Aorta (tissue), 5 donors: Measurements from ENCODE around the gene FAHD2B. TPM values are rescaled to one million over a fixed set of nuclear protein-coding genes. Genes with fewer than 3 reads are reported as not detected.
"Not testable (repeated sequence)": the region's sequence is repeated elsewhere in the genome, so short reads cannot be mapped to it uniquely, and the experiment has no call there.

ENCODE experiments used
- ATAC-seq: fragments of 200-7000 bp; cut with Tn5 transposase; one replicate; pipeline ENCODE4 v1.9.1; 2022; ENCODE audit warnings: moderate library complexity; ENCODE audit not compliant: low FRiP score
- DNase-seq, 2 donors: peaks; one replicate each; pipeline ENCODE4 v3.0.0-alpha.2; 2020
- H3K27ac ChIP-seq, 2 donors: one replicate each; pipeline ENCODE4 v1.5.1; 2013; ENCODE audit warnings: low read length in 2 of 2, mild to moderate bottlenecking in 2 of 2, moderate library complexity in 2 of 2, control low read depth in 1 of 2, inconsistent platforms in 1 of 2, low read depth in 1 of 2
- H3K27me3 ChIP-seq, 2 donors: one replicate each; pipeline ENCODE4 v1.6.1; 2013; ENCODE audit warnings: control low read depth in 1 of 2, low read length in 1 of 2, mild to moderate bottlenecking in 1 of 2, moderate library complexity in 1 of 2; ENCODE audit not compliant: insufficient read depth in 2 of 2, control insufficient read depth in 1 of 2
- H3K36me3 ChIP-seq, 2 donors: one replicate each; pipeline ENCODE4 v1.6.1; 2013; ENCODE audit warnings: control low read depth in 1 of 2, low read length in 1 of 2, mild to moderate bottlenecking in 1 of 2; ENCODE audit not compliant: insufficient read depth in 2 of 2, control insufficient read depth in 1 of 2
- H3K4me1 ChIP-seq, 2 donors: one replicate each; pipeline ENCODE4 v1.6.1; 2013; ENCODE audit warnings: low read length in 2 of 2, control low read depth in 1 of 2, mild to moderate bottlenecking in 1 of 2, moderate library complexity in 1 of 2; ENCODE audit not compliant: insufficient read depth in 2 of 2, control insufficient read depth in 1 of 2
- H3K4me3 ChIP-seq, 2 donors: one replicate each; pipeline ENCODE4 v1.5.1; 2013; ENCODE audit warnings: low read length in 2 of 2, control low read depth in 1 of 2, mild to moderate bottlenecking in 1 of 2
- H3K9me3 ChIP-seq: one replicate; pipeline ENCODE4 v1.6.1; 2013; ENCODE audit warnings: mild to moderate bottlenecking, low read length; ENCODE audit not compliant: control insufficient read depth
- WGBS, 2 donors: extraction: QIAGEN DNeasy Blood & Tissue Kit; methylation state at CpG; one replicate each; pipeline ENCODE4 v1.1.7; 2013; 5-methylcytosine and 5-hydroxymethylcytosine counted together
- intact Hi-C, 2 donors: fragments of 100-400 bp; cut with DNase I; formaldehyde crosslinking; loops; one replicate each; pipeline versions ENCODE4 v1.14.2 to v1.15.0; 2022
- polyA plus RNA-seq, 2 donors: library from polyadenylated mRNA; stranded (reverse); fragments of 200-250 nt; gene quantifications; one replicate each; pipeline ENCODE4 v1.2.3, GENCODE V29; 2013
- total RNA-seq, 2 donors: library from RNA; stranded (reverse); fragmentation: NEBNext Ultra II Directional; extraction: Animal tissue kit (Norgen Biotek cat#: 25700); gene quantifications; one replicate each; pipeline ENCODE4 v1.2.1, GENCODE V29; 2021
- donor health status: healthy with polysubstance abuse.
- donor health status: Bipolar disorder and iron deficiency.
- donor health status: DM: no; HTN: no; CAD: no.
- donor health status: DM: no; HTN: no; CAD: no.
- donor health status: DM: yes; HTN: yes; CAD: no.

Gene FAHD2B
- total and polyA plus RNA-seq, 4 donors, result 12.0 to 20.0 (median 13.9) TPM

DNA sequence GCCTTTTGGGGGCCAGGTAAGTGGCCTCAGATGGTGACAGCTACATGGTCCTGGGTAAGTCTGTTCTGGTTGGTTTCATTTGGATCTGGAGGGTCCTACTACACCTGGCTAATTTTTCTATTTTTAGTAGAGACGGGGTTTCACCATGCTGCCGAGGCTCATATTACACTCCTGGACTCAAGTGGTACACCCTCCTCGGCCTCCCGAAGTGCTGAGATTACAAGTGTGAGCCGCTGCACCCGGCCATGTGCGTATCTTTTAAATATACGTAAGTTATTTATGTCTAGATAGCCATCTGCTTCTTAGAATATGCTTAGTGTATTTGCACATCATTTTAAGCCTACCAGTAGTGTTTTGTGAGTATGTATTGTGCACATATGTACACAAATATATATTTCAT, 17.5 kb downstream of the FAHD2B start:
- H3K27me3 ChIP-seq, H3K9me3 ChIP-seq, ATAC-seq, DNase-seq, H3K36me3 ChIP-seq, H3K4me1 ChIP-seq, intact Hi-C loops, H3K27ac ChIP-seq, H3K4me3 ChIP-seq: not testable (repeated sequence)
- 85 to 91% methylated on average over 8 of the region's 8 CpGs for WGBS, 2 donors

- H3K36me3 ChIP-seq, ATAC-seq, H3K27me3 ChIP-seq, DNase-seq, intact Hi-C loops, H3K4me1 ChIP-seq, H3K27ac ChIP-seq, H3K4me3 ChIP-seq, H3K9me3 ChIP-seq: not testable (repeated sequence)
- 58 to 66% methylated on average over 2 to 3 of the region's 3 CpGs for WGBS, 2 donors
These were observed 23.8 kb downstream of the FAHD2B start for GRCh38 chr2:97070915-97071314.

- DNase-seq, H3K27me3 ChIP-seq, ATAC-seq, H3K27ac ChIP-seq, H3K36me3 ChIP-seq, H3K4me3 ChIP-seq, intact Hi-C loops, H3K9me3 ChIP-seq, H3K4me1 ChIP-seq: not testable (repeated sequence)
- WGBS, 2 donors, result 74 to 77% methylated on average over 4 to 5 of the region's 5 CpGs
These were observed 26.0 kb downstream of the FAHD2B start for GRCh38 chr2:97068722-97069121.

- Histone ChIP-seq H3K4me3 (no peak overlapping the region), H3K9me3 (peaks cover 9% of the 10 kb centered on the region), H3K27me3 (peaks cover 0 to 5% of the 10 kb centered on the region in 2 donors), H3K36me3 (no peaks in the 10 kb centered on the region), H3K27ac (no peak overlapping the region), H3K4me1 (no peaks in the 10 kb centered on the region)
- ATAC-seq (peak; percentile 71), DNase-seq (no peak)
- intact Hi-C loops, result no loop called here
- 73 to 82% methylated on average over 1 of the region's 1 CpG for WGBS, 2 donors
These were observed 26.6 kb downstream of the FAHD2B start for GRCh38 chr2:97068074-97068473.

DNA sequence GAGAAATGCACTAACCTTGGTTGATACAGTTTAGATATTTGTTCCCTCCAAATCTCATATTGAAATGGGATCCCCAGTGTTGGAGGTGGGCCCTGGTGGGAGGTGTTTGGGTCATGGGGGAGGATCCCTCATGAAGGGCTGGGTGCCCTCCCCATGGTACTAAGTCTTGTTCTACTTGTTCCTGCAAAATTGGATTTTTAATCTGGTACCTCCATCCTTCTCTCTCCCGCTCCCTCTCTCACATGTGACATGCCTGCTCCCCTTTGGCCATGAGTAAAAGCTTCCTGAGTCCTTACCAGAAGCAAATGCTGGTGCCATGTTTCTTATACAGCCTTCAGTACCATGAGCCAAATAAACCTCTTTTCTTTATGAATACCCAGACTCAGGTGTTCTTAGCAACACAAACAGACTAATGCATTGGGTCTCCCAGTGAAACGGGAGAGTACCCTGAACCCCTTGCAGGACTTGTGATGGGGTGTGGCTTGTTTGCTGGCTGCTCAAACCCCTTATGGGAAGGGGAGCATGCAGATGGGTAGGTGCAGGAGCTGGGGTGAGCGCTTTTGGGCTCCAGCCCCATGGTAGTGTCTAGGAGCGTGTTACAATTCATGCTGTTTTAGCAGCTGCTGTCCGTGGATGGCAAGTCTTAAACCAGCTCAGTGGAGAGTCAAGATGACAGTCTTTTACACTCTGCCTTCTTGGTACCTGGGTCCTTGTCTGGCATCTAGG, 27.2 kb downstream of the FAHD2B start:
- ATAC-seq (peak; percentile 78), DNase-seq (no peak)
- 81 to 94% methylated on average over 5 of the region's 5 CpGs for WGBS, 2 donors
- Histone ChIP-seq H3K27ac (no peak overlapping the region), H3K36me3 (no peaks in the 10 kb centered on the region), H3K9me3 (peaks cover 9% of the 10 kb centered on the region), H3K4me1 (no peaks in the 10 kb centered on the region), H3K4me3 (no peak overlapping the region), H3K27me3 (peaks cover 0 to 5% of the 10 kb centered on the region in 2 donors)
- intact Hi-C loops, result no loop called here

- H3K27me3 ChIP-seq, ATAC-seq, H3K27ac ChIP-seq, DNase-seq, H3K36me3 ChIP-seq, H3K9me3 ChIP-seq, intact Hi-C loops, H3K4me1 ChIP-seq, H3K4me3 ChIP-seq: not testable (repeated sequence)
- WGBS, 2 donors, result 59 to 62% methylated on average over 5 of the region's 5 CpGs
These were observed 28.7 kb downstream of the FAHD2B start for GRCh38 chr2:97066030-97066429.

- H3K27ac ChIP-seq, ATAC-seq, H3K9me3 ChIP-seq, H3K36me3 ChIP-seq, DNase-seq, H3K4me1 ChIP-seq, intact Hi-C loops, H3K4me3 ChIP-seq, H3K27me3 ChIP-seq: not testable (repeated sequence)
- whole genome bisulfite sequencing, 2 donors, result 77 to 81% methylated on average over 1 of the region's 1 CpG
These were observed 32.7 kb downstream of the FAHD2B start for GRCh38 chr2:97062020-97062419.

DNA sequence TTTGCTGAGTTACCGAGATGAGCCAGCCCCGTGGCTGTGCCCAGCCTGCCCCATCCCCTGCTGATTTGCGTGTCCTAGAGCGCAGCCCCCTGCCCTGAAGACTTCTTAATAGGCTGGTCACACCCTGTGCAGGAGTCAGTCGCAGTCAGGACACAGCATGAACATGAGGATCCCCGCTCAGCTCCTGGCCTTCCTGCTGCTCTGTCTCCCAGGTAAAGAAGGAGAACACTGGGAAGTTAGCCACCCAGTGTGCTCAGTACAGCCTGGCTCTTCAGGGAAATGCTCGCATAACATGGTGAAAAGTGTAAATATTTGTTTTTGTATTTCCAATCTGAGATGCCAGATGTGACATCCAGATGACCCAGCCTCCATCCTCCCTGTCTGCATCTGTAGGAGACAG, 34.9 kb downstream of the FAHD2B start:
- H3K4me1 ChIP-seq, DNase-seq, H3K27ac ChIP-seq, H3K27me3 ChIP-seq, H3K9me3 ChIP-seq, ATAC-seq, H3K4me3 ChIP-seq, intact Hi-C loops, H3K36me3 ChIP-seq: not testable (repeated sequence)
- 38 to 40% methylated on average over 5 to 7 of the region's 7 CpGs for WGBS, 2 donors

- ATAC-seq, H3K27ac ChIP-seq, intact Hi-C loops, H3K27me3 ChIP-seq, H3K36me3 ChIP-seq, H3K4me3 ChIP-seq, DNase-seq, H3K9me3 ChIP-seq, H3K4me1 ChIP-seq: not testable (repeated sequence)
- WGBS, 2 donors, result 82 to 86% methylated on average over 3 of the region's 3 CpGs
These were observed 38.5 kb downstream of the FAHD2B start for GRCh38 chr2:97056150-97056549.
